Sigmoid colon (tissue), 7 donors: ENCODE data around the gene TRPV3. TPM values are rescaled to one million over a fixed set of nuclear protein-coding genes. Genes with fewer than 3 reads are reported as not detected.

Experiments
- DNase-seq: peaks from one replicate; pipeline ENCODE4 v3.0.0-alpha.2; 2019
- H3K27ac ChIP-seq, 4 donors: fragments of 200-600 bp; sonication (generic); one replicate each; pipeline ENCODE4 v1.5.1; 2016 to 2019; ENCODE audit warnings: mild to moderate bottlenecking in 1 of 4
- H3K27me3 ChIP-seq, 3 donors: fragments of 200-600 bp; sonication (generic); one replicate each; pipeline ENCODE4 v1.5.1; 2019; ENCODE audit warnings: mild to moderate bottlenecking in 1 of 3
- H3K36me3 ChIP-seq, 4 donors: fragments of 200-600 bp; sonication (generic); one replicate each; pipeline ENCODE4 v1.5.1; 2016 to 2019
- H3K4me1 ChIP-seq, 4 donors: fragments of 200-600 bp; sonication (generic); one replicate each; pipeline ENCODE4 v1.5.1; 2017 to 2019
- H3K4me3 ChIP-seq, 4 donors: fragments of 200-600 bp; sonication (generic); one replicate each; pipeline ENCODE4 v1.5.1; 2017 to 2019; ENCODE audit warnings: mild to moderate bottlenecking in 2 of 4, moderate library complexity in 1 of 4
- H3K9me3 ChIP-seq, 4 donors: fragments of 200-600 bp in 3 of 4; sonication (generic) in 3 of 4; one replicate each; pipeline versions ENCODE4 v1.5.1 to v1.6.1; 2013 to 2019
- CTCF ChIP-seq, 4 experiments: fragments of 450-650 bp in 3 of 4; fragments of 200-600 bp in 1 of 4; IDR thresholded peaks; one replicate each; pipeline ENCODE4 v1.5.1; 2016 to 2019; ENCODE audit warnings: antibody characterized with exemption in 4 of 4, mild to moderate bottlenecking in 3 of 4, moderate library complexity in 2 of 4
- EP300 ChIP-seq, 4 donors: sonication (generic); formaldehyde crosslinking; IDR thresholded peaks; one replicate each; pipeline ENCODE4 v1.6.1; 2017; ENCODE audit warnings: antibody characterized with exemption in 4 of 4
- POLR2A ChIP-seq, 2 donors: fragments of 450-650 bp; IDR thresholded peaks; one replicate each; pipeline ENCODE4 v1.6.1; 2016; ENCODE audit warnings: antibody characterized with exemption in 2 of 2, mild to moderate bottlenecking in 2 of 2, moderate library complexity in 2 of 2
- POLR2AphosphoS5 ChIP-seq, 4 donors: sonication (generic); formaldehyde crosslinking; IDR thresholded peaks; one replicate each; pipeline ENCODE4 v1.6.1; 2017; ENCODE audit warnings: antibody characterized with exemption in 4 of 4
- WGBS, 2 donors: extraction: QIAGEN DNeasy Blood & Tissue Kit; methylation state at CpG; one replicate each; pipeline ENCODE4 v1.1.7; 2013; 5-methylcytosine and 5-hydroxymethylcytosine counted together
- intact Hi-C: fragments of 100-400 bp; cut with DNase I; formaldehyde crosslinking; loops from one replicate; pipeline ENCODE4 v1.15.1; 2023
- polyA plus RNA-seq, 3 donors: library from polyadenylated mRNA; stranded (reverse); fragments of 200-250 nt; gene quantifications; one replicate each; pipeline ENCODE4 v1.2.3, GENCODE V29; 2013
- total RNA-seq, 4 donors: library from RNA; depleted of rRNA; stranded (reverse); fragments of >200 nt; gene quantifications; one replicate each; pipeline ENCODE4 v1.1.0, GENCODE V29; 2016
- donor health status: healthy with polysubstance abuse.
- donor health status: Bipolar disorder and iron deficiency.
- donor health status: healthy.

The TRPV3 gene
- total and polyA plus RNA-seq, 7 donors: 0.14 to 3.3 (median 1.8) TPM

- TF ChIP-seq POLR2AphosphoS5 (IDR thresholded peaks at IDR 0.05) (no peak), POLR2A (IDR thresholded peaks at IDR 0.05) (no peak), CTCF (IDR thresholded peaks at IDR 0.05) (no peak), EP300 (IDR thresholded peaks at IDR 0.05) (no peak)
- H3K27ac ChIP-seq: no peak overlapping the region
- no peaks in the 10 kb centered on the region for H3K4me1 ChIP-seq
- intact Hi-C loops: no loop called here
- no peak for DNase-seq
- no peak overlapping the region for H3K4me3 ChIP-seq
- peaks cover 0 to 61% (median 10%) of the 10 kb centered on the region in 4 donors for H3K36me3 ChIP-seq
- H3K27me3 ChIP-seq: no peaks in the 10 kb centered on the region
- WGBS, 2 donors: 76 to 82% methylated on average over 5 of the region's 5 CpGs
- no peaks in the 10 kb centered on the region for H3K9me3 ChIP-seq
Observed at GRCh38 chr17:3575511-3575910, 17.9 kb upstream of the TRPV3 start.

- no peaks in the 10 kb centered on the region for H3K4me1 ChIP-seq
- no peaks in the 10 kb centered on the region for H3K27me3 ChIP-seq
- TF ChIP-seq POLR2A (IDR thresholded peaks at IDR 0.05) (no peak), CTCF (IDR thresholded peaks at IDR 0.05) (no peak), POLR2AphosphoS5 (IDR thresholded peaks at IDR 0.05) (no peak), EP300 (IDR thresholded peaks at IDR 0.05) (no peak)
- intact Hi-C loops: no loop called here
- peaks cover 0 to 63% (median 9%) of the 10 kb centered on the region in 4 donors for H3K36me3 ChIP-seq
- H3K9me3 ChIP-seq: no peaks in the 10 kb centered on the region
- no peak overlapping the region for H3K27ac ChIP-seq
- no peak overlapping the region for H3K4me3 ChIP-seq
- no peak for DNase-seq
- WGBS, 2 donors: 95% methylated on average over 7 of the region's 7 CpGs
Observed at GRCh38 chr17:3574231-3574630, 16.6 kb upstream of the TRPV3 start.

GRCh38 chr17:3573246-3574100 is 15.9 kb upstream of the TRPV3 start:
- peaks cover 0 to 67% (median 9%) of the 10 kb centered on the region in 4 donors for H3K36me3 ChIP-seq
- H3K27me3 ChIP-seq: no peaks in the 10 kb centered on the region
- no peak for TF ChIP-seq POLR2AphosphoS5 (IDR thresholded peaks at IDR 0.05)
- no peak overlapping the region for H3K4me3 ChIP-seq
- H3K9me3 ChIP-seq: no peaks in the 10 kb centered on the region
- no peaks in the 10 kb centered on the region for H3K4me1 ChIP-seq
- 92% methylated on average over 22 of the region's 22 CpGs for WGBS, 2 donors
- DNase-seq: no peak
- H3K27ac ChIP-seq: no peak overlapping the region
- intact Hi-C loops: no loop called here

- 94 to 95% methylated on average over 7 of the region's 7 CpGs for WGBS, 2 donors
- Histone ChIP-seq H3K4me3 (no peak overlapping the region), H3K27me3 (no peaks in the 10 kb centered on the region), H3K4me1 (no peaks in the 10 kb centered on the region), H3K9me3 (no peaks in the 10 kb centered on the region), H3K27ac (no peak overlapping the region), H3K36me3 (peaks cover 0 to 60% (median 9%) of the 10 kb centered on the region in 4 donors)
- no peak for DNase-seq
- intact Hi-C loops: no loop called here
- TF ChIP-seq POLR2AphosphoS5 (IDR thresholded peaks at IDR 0.05) (no peak), CTCF (IDR thresholded peaks at IDR 0.05) (no peak), EP300 (IDR thresholded peaks at IDR 0.05) (no peak), POLR2A (IDR thresholded peaks at IDR 0.05) (no peak)
Observed at GRCh38 chr17:3572231-3572630, 14.6 kb upstream of the TRPV3 start.

- TF ChIP-seq CTCF (IDR thresholded peaks at IDR 0.05): no peak
- TF ChIP-seq POLR2AphosphoS5 (IDR thresholded peaks at IDR 0.05): no peak
- no peak for TF ChIP-seq POLR2A (IDR thresholded peaks at IDR 0.05)
- TF ChIP-seq EP300 (IDR thresholded peaks at IDR 0.05): no peak
- WGBS, 2 donors: 95 to 96% methylated on average over 36 of the region's 36 CpGs
- Histone ChIP-seq H3K4me3 (no peak overlapping the region), H3K27me3 (no peaks in the 10 kb centered on the region), H3K4me1 (no peaks in the 10 kb centered on the region), H3K36me3 (peaks cover 0 to 59% (median 9%) of the 10 kb centered on the region in 4 donors), H3K9me3 (no peaks in the 10 kb centered on the region), H3K27ac (no peak overlapping the region)
- no peak for DNase-seq
- intact Hi-C loops: no loop called here
Observed at GRCh38 chr17:3571043-3571900, 13.7 kb upstream of the TRPV3 start.
